GM12891 (cell line): ENCODE results near the gene COX6A1.
"Not testable (repeated sequence)": the region's sequence is repeated elsewhere in the genome, so short reads cannot be mapped to it uniquely, and the experiment has no call there.

Experiments used
- POLR2A ChIP-seq: IDR thresholded peaks from 2 replicates; pipeline ENCODE4 v1.6.1; 2011; ENCODE audit warnings: low read depth, low read length, control low read depth
- POLR2AphosphoS5 ChIP-seq: IDR thresholded peaks from 2 replicates; pipeline ENCODE4 v1.6.1; 2011; ENCODE audit warnings: low read depth, low read length, control low read depth

- TF ChIP-seq POLR2A, POLR2AphosphoS5: not testable (repeated sequence)
Measured at GRCh38 chr12:120487552-120487951, 49.6 kb downstream of the COX6A1 start.
